NCI-H1436 treated with DMSO at 0.1 percent for 48 hours (cell line): ENCODE results near the gene TRIM36.

ENCODE experiments used
- DNase-seq: peaks from one replicate; lab custom pipeline; 2025; lab: John Stamatoyannopoulos, UW

The TRIM36 gene

GRCh38 chr5:115169487-115170133 lies at the start of gene TRIM36:
TSS of gene TRIM36 (minus strand) at chr5:115169908. CDS start at chr5:115169634, 274 bp downstream.
- peak; percentile 93 for DNase-seq

- DNase-seq: no peak
Observed at GRCh38 chr5:115214541-115214940, 44.8 kb upstream of the TRIM36 start.

GRCh38 chr5:115209279-115209678 lies 39.6 kb upstream of the TRIM36 start:
- no peak for DNase-seq

- no peak for DNase-seq
Observed at GRCh38 chr5:115202952-115203351, 33.2 kb upstream of the TRIM36 start.

GRCh38 chr5:115196161-115196560 lies 26.5 kb upstream of the TRIM36 start:
- no peak for DNase-seq

- no peak for DNase-seq
Observed at GRCh38 chr5:115194676-115195075, 25.0 kb upstream of the TRIM36 start.

- DNase-seq: no peak
Observed at GRCh38 chr5:115193295-115193694, 23.6 kb upstream of the TRIM36 start.

GRCh38 chr5:115192098-115192497 lies 22.4 kb upstream of the TRIM36 start:
- DNase-seq: no peak

GRCh38 chr5:115191474-115192031 lies 21.8 kb upstream of the TRIM36 start:
- DNase-seq: no peak

GRCh38 chr5:115190388-115190787 lies 20.7 kb upstream of the TRIM36 start:
- no peak for DNase-seq

GRCh38 chr5:115189866-115190265 lies 20.2 kb upstream of the TRIM36 start:
- no peak for DNase-seq

- DNase-seq: no peak
Observed at GRCh38 chr5:115186794-115187193, 17.1 kb upstream of the TRIM36 start.

- DNase-seq: no peak
Observed at GRCh38 chr5:115184770-115185169, 15.1 kb upstream of the TRIM36 start.

GRCh38 chr5:115181757-115182156 lies 12.0 kb upstream of the TRIM36 start:
- no peak for DNase-seq

- no peak for DNase-seq
Observed at GRCh38 chr5:115180165-115180709, 10.5 kb upstream of the TRIM36 start.

- DNase-seq: no peak
Observed at GRCh38 chr5:115179394-115180164, 9.9 kb upstream of the TRIM36 start.

- DNase-seq: no peak
Observed at GRCh38 chr5:115179030-115179393, 9.3 kb upstream of the TRIM36 start.

GRCh38 chr5:115170929-115171510 lies 1.3 kb upstream of the TRIM36 start:
- DNase-seq: no peak

- no peak for DNase-seq
Observed at GRCh38 chr5:115170134-115170928, 623 bp upstream of the TRIM36 start.

GRCh38 chr5:115168829-115169486 lies 750 bp downstream of the TRIM36 start:
- no peak for DNase-seq

GRCh38 chr5:115166744-115167393 lies 2.8 kb downstream of the TRIM36 start:
- no peak for DNase-seq
